Body of pancreas (tissue), 4 donors: ENCODE results near the gene GRID1. TPM values are rescaled to one million over a fixed set of nuclear protein-coding genes. Genes with fewer than 3 reads are reported as not detected.

Source experiments
- ATAC-seq: fragments of 150-250 bp; one replicate; pipeline ENCODE4 v1.9.1; 2016
- DNase-seq, 4 donors: peaks; one replicate each; pipeline ENCODE4 v3.0.0-alpha.2; 2019
- H3K27ac ChIP-seq, 4 donors: fragments of 200-600 bp; sonication (generic); 1 replicate in 3 of 4; 2 replicates in 1 of 4; pipeline versions ENCODE4 v1.5.1 to v1.6.1; 2016 to 2019; ENCODE audit warnings: mild to moderate bottlenecking in 1 of 4, mixed read lengths in 1 of 4, moderate library complexity in 1 of 4
- H3K27me3 ChIP-seq, 2 donors: fragments of 200-600 bp; sonication (generic); one replicate each; pipeline ENCODE4 v1.6.0; 2016; ENCODE audit warnings: mild to moderate bottlenecking in 1 of 2
- H3K36me3 ChIP-seq, 2 donors: fragments of 200-600 bp; sonication (generic); replicated peaks in 1 of 2; 2 replicates each; pipeline ENCODE4 v1.5.1; 2016; ENCODE audit warnings: low read depth in 2 of 2; ENCODE audit not compliant: insufficient read depth in 1 of 2
- H3K4me1 ChIP-seq: fragments of 200-600 bp; sonication (generic); one replicate; pipeline ENCODE4 v1.6.0; 2016
- H3K4me3 ChIP-seq, 2 donors: fragments of 200-600 bp; sonication (generic); 1 replicate in 1 of 2; 2 replicates in 1 of 2; pipeline ENCODE4 v1.5.1; 2016 to 2019
- H3K9me3 ChIP-seq, 3 donors: fragments of 200-600 bp; sonication (generic); 1 replicate in 2 of 3; 2 replicates in 1 of 3; pipeline ENCODE4 v1.5.1; 2016
- POLR2A ChIP-seq, 3 donors: fragments of 450-650 bp; IDR thresholded peaks; one replicate each; pipeline ENCODE4 v1.6.1; 2016; ENCODE audit warnings: antibody characterized with exemption in 3 of 3, mild to moderate bottlenecking in 2 of 3
- WGBS, 2 donors: methylation state at CpG; one replicate each; pipeline ENCODE4 v1.1.5; 2017; 5-methylcytosine and 5-hydroxymethylcytosine counted together
- intact Hi-C: fragments of 100-400 bp; cut with DNase I; formaldehyde crosslinking; loops from one replicate; pipeline ENCODE4 v1.15.1; 2023
- total RNA-seq, 2 donors: library from RNA; depleted of rRNA; stranded (reverse); fragments of >200 nt; gene quantifications; one replicate each; pipeline ENCODE4 v1.1.0, GENCODE V29; 2016
- TF ChIP-seq, protein P1 (sequence below), 7 experiments: fragments of 450-650 bp in 4 of 7; fragments of 200-600 bp in 3 of 7; sonication (generic) in 3 of 7; IDR thresholded peaks; one replicate each; pipeline ENCODE4 v1.5.1; 2016 to 2019; ENCODE audit warnings: antibody characterized with exemption in 7 of 7

The GRID1 gene
- total RNA-seq, 2 donors from 2014 or later, result 1.0 to 1.6 TPM

DNA sequence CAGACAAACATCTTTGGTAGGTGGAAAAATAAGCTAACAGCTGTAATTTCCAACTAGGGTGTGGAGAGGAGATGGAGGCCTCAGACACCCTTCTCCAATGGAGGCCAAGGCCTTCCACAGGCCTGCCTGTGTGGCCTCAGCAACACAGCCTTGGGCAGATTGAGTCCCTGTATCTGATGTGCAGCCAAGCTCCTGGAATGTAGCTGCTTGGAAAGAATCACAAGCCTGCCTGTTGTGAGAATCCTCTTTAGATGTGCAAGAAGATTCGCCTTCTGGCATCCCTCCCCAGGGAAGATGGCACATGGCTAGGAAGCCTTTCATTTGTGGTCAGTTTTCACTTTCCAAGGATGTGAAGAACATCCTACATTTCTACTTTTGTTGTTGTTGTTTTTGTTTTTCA is 684.0 kb downstream of the GRID1 start:
- intact Hi-C loops, result no loop called here
- no peak for ATAC-seq
- TF ChIP-seq, protein P1, sequence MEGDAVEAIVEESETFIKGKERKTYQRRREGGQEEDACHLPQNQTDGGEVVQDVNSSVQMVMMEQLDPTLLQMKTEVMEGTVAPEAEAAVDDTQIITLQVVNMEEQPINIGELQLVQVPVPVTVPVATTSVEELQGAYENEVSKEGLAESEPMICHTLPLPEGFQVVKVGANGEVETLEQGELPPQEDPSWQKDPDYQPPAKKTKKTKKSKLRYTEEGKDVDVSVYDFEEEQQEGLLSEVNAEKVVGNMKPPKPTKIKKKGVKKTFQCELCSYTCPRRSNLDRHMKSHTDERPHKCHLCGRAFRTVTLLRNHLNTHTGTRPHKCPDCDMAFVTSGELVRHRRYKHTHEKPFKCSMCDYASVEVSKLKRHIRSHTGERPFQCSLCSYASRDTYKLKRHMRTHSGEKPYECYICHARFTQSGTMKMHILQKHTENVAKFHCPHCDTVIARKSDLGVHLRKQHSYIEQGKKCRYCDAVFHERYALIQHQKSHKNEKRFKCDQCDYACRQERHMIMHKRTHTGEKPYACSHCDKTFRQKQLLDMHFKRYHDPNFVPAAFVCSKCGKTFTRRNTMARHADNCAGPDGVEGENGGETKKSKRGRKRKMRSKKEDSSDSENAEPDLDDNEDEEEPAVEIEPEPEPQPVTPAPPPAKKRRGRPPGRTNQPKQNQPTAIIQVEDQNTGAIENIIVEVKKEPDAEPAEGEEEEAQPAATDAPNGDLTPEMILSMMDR (IDR thresholded peaks at IDR 0.05), result no peak
- TF ChIP-seq POLR2A (IDR thresholded peaks at IDR 0.05), result no peak

DNA sequence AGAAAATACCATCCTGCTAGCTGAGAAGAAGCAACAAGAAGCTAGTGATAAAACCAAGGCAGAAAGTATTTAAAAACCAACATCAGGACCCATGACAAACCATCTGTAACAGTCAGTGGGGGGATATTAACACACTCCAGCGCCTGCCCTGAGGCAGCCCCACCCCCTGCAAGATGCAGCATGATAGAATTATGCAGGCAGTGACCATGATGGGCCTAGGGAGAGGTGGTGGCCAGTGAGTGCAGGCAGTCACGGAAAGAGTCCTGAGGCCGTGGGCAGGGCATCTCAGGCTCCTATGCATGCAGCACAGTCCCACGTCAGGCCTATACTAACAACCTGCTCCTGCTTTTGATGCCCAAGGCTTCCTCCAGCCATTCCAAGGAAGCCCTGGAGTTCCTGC is 686.9 kb downstream of the GRID1 start:
- no peak overlapping the region for H3K27ac ChIP-seq
- no peaks in the 10 kb centered on the region for H3K36me3 ChIP-seq
- intact Hi-C loops, result no loop called here
- no peak for ATAC-seq
- no peaks in the 10 kb centered on the region for H3K4me1 ChIP-seq
- H3K9me3 ChIP-seq, result no peaks in the 10 kb centered on the region
- no peak overlapping the region for H3K4me3 ChIP-seq
- 80 to 89% methylated on average over 4 of the region's 4 CpGs for WGBS, 2 donors
- H3K27me3 ChIP-seq, result no peaks in the 10 kb centered on the region
- TF ChIP-seq, protein P1 (IDR thresholded peaks at IDR 0.05), result no peak
- TF ChIP-seq POLR2A (IDR thresholded peaks at IDR 0.05), result no peak
- no peak for DNase-seq

More for the DNA sequence above, 684.0 kb downstream of the GRID1 start:
- H3K36me3 ChIP-seq, result no peaks in the 10 kb centered on the region
- no peaks in the 10 kb centered on the region for H3K27me3 ChIP-seq
- no peak overlapping the region for H3K27ac ChIP-seq
- H3K9me3 ChIP-seq, result no peaks in the 10 kb centered on the region
- no peak overlapping the region for H3K4me3 ChIP-seq
- WGBS, 2 donors, result 81 to 100% methylated on average over 1 of the region's 1 CpG
- no peaks in the 10 kb centered on the region for H3K4me1 ChIP-seq
- no peak for DNase-seq

DNA sequence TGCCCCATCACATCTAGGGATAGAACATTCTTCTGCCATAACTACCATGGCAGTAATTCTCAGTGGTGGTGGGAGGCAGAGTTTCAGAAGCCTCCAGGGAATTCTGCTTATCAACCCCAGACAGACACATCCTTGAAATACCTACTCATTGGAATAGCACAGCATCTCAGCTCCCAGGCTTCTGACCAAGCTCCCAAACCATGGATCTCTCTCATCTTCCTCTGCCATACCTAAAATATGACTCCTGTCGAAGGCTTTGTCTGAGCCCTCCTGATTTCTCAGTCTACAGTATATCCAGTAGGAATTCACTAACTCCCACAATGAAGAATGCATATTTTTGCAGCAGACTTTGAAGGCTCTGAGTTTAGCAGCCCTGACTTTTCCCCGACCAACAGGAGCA is 687.5 kb downstream of the GRID1 start:
- DNase-seq (no peak), ATAC-seq (no peak)
- intact Hi-C loops, result no loop called here
- Histone ChIP-seq H3K36me3 (no peaks in the 10 kb centered on the region), H3K27me3 (no peaks in the 10 kb centered on the region), H3K9me3 (no peaks in the 10 kb centered on the region), H3K27ac (no peak overlapping the region), H3K4me3 (no peak overlapping the region), H3K4me1 (no peaks in the 10 kb centered on the region)
- WGBS, 2 donors, result 75 to 77% methylated on average over 2 of the region's 2 CpGs
- TF ChIP-seq, protein P1 (IDR thresholded peaks at IDR 0.05), result no peak
- TF ChIP-seq POLR2A (IDR thresholded peaks at IDR 0.05), result no peak

DNA sequence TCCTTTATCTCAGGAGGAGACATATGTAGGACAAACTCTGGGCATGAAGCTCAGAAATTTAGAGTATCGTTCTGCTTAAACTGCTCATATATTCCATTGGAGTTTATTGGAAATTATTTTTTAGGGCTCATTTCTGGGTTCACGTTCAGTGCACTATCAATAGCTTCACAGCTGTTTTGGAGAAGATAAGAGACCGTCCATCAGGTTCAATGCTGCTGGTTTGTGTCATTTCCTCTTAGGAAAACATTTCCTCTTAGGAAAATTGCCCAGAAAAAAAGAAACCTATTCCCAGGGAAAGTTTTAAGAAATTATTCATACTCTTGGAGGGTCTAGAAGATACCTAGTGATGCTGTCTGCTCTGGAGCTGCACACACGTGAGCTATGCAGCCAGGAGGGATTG is 691.7 kb downstream of the GRID1 start:
- no peak for ATAC-seq
- no peak overlapping the region for H3K4me3 ChIP-seq
- intact Hi-C loops, result no loop called here
- 48 to 50% methylated on average over 4 of the region's 4 CpGs for WGBS, 2 donors
- no peaks in the 10 kb centered on the region for H3K4me1 ChIP-seq
- no peak for TF ChIP-seq POLR2A (IDR thresholded peaks at IDR 0.05)
- TF ChIP-seq, protein P1 (IDR thresholded peaks at IDR 0.05), result no peak
- H3K36me3 ChIP-seq, result no peaks in the 10 kb centered on the region
- H3K27me3 ChIP-seq, result no peaks in the 10 kb centered on the region
- DNase-seq, result no peak
- no peaks in the 10 kb centered on the region for H3K9me3 ChIP-seq
- no peak overlapping the region for H3K27ac ChIP-seq

DNA sequence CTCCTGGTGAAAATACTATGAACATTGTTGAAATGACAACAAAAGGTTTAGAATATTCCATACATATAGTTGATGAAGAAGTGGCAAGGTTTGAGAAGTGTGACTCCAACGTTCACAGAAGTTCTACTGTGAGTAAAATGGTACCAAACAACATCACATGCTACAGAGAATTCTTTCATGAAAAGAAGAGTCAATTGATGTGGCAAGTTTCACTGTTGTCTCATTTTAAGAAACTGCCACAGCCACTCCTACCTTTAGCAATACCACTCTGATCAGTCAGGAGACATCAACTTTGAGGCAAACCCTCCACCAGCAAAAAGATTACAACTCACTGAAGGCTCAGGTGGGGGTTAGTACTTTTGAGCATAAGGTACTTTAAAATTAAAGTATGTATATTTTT is 693.3 kb downstream of the GRID1 start:
- Histone ChIP-seq H3K27me3 (no peaks in the 10 kb centered on the region), H3K36me3 (no peaks in the 10 kb centered on the region), H3K4me3 (no peak overlapping the region), H3K4me1 (peaks cover 6% of the 10 kb centered on the region), H3K9me3 (no peaks in the 10 kb centered on the region), H3K27ac (no peak overlapping the region)
- no peak for TF ChIP-seq POLR2A (IDR thresholded peaks at IDR 0.05)
- TF ChIP-seq, protein P1 (IDR thresholded peaks at IDR 0.05), result no peak
- 52 to 62% methylated on average over 1 of the region's 1 CpG for WGBS, 2 donors
- ATAC-seq (no peak), DNase-seq (no peak)
- intact Hi-C loops, result no loop called here
